NCI-H510A (cell line): ENCODE measurements around the gene KCNN1.
"Not testable (repeated sequence)": the region's sequence is repeated elsewhere in the genome, so short reads cannot be mapped to it uniquely, and the experiment has no call there.

Experiments
- DNase-seq: peaks from one replicate; lab custom pipeline; 2025; lab: John Stamatoyannopoulos, UW

The KCNN1 gene

GRCh38 chr19:18031401-18031800 lies 64.5 kb downstream of the KCNN1 start:
- not testable (repeated sequence) for DNase-seq

- not testable (repeated sequence) for DNase-seq
Measured at GRCh38 chr19:18032102-18032501, 65.2 kb downstream of the KCNN1 start.

GRCh38 chr19:18041054-18041453 lies 74.1 kb downstream of the KCNN1 start:
- DNase-seq = no peak

- no peak for DNase-seq
Measured at GRCh38 chr19:18043676-18044075, 76.8 kb downstream of the KCNN1 start.

- DNase-seq = peak; percentile 90
Measured at GRCh38 chr19:18044825-18045304, 78.0 kb downstream of the KCNN1 start.

- DNase-seq = no peak
Measured at GRCh38 chr19:18045307-18046050, 78.6 kb downstream of the KCNN1 start.

GRCh38 chr19:18046059-18046718 lies 79.3 kb downstream of the KCNN1 start:
- no peak for DNase-seq

- no peak for DNase-seq
Measured at GRCh38 chr19:18049385-18049784, 82.5 kb downstream of the KCNN1 start.
